GM20000 (cell line): ENCODE data around the gene MINK1.

Experiments
- DNase-seq: peaks from one replicate; pipeline ENCODE4 v3.0.0; 2012; ENCODE audit warnings: low spot score
- CTCF ChIP-seq: IDR thresholded peaks from 2 replicates; pipeline ENCODE4 v1.5.1; 2012; ENCODE audit warnings: mild to moderate bottlenecking, control low read depth; ENCODE audit errors: extremely low read depth, missing control alignments

The MINK1 gene

GRCh38 chr17:4937553-4937952, 104.4 kb downstream of the MINK1 start:
- no peak for TF ChIP-seq CTCF

DNA sequence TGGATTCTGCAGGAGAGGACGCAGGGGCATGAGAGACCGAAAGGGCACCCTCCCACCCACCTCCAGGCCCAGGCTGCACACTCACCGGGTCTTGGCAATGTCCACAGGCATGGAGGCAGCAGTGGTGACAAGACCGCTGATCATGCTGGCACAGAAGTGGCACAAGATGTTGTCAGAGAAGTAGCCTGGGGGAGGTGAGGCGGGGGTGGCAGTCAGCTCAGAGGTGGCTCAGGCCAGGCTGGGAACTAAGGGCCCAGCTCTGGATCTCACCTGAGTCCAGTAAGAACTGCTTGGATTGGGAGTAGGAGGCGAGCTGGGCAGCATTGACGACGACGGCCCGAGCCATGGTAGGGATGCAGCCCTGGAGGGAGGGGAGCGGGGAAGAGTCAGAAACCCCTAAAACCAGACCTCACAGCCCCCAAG, 104.9 kb downstream of the MINK1 start:
- no peak for TF ChIP-seq CTCF
- DNase-seq: no peak

More at GRCh38 chr17:4937553-4937952, 104.4 kb downstream of the MINK1 start:
- DNase-seq: no peak

GRCh38 chr17:4938688-4939545, 105.8 kb downstream of the MINK1 start:
- no peak for DNase-seq

GRCh38 chr17:4939546-4939795, 106.3 kb downstream of the MINK1 start:
- no peak for DNase-seq
- no peak for TF ChIP-seq CTCF

More at GRCh38 chr17:4938688-4939545, 105.8 kb downstream of the MINK1 start:
- no peak for TF ChIP-seq CTCF

DNA sequence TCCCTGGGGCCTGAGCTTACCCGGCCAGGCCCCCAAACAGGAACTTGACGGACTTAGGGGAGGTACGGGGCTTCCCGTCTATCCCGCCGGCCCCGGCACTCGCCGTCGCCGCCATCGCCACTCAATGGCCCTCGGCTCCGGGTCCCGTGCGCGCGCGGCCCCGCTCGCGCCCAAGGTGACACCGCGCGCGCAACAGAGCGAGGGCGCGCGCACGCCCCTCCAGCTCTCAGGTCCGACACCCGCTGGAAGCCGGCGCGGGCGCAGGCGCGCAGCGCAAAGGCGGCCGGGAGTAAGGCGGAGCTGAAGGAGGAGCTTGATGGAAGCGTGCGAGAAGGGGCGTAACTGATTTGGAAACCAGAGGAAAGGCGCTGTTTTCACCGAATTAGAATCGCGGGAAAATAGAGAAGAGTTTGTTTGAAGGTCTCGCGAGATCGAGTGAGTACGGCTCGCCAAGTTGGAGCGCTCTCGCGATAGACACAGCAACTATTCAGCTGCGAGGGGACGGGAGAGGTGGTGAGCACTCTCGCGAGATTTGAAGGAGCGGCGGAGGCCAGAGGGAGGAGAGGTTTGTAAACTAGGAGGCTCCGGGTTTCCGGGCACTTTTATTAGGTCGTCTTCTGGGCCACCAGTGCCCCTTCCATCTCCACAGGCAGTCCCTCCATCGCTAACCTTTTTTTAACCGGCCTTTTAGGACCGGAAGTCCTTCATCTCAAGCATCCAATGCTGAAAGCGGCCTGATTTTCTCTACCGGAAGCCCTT, 106.8 kb downstream of the MINK1 start, which contains the start of the genes RNF167 and SLC25A11:
Gene RNF167 (plus strand): TSS at position 473 of the 759 bp plus-strand sequence. CDS start 642 bp downstream, outside the sequence.
Gene SLC25A11 (minus strand): TSS at position 251 of the 759 bp plus-strand sequence. CDS start 136 bp downstream, at position 115.
- DNase-seq: peak; percentile 98
- TF ChIP-seq CTCF: no peak

- no peak for TF ChIP-seq CTCF
- DNase-seq: no peak
Observed at GRCh38 chr17:4940555-4941318, 107.6 kb downstream of the MINK1 start.

DNA sequence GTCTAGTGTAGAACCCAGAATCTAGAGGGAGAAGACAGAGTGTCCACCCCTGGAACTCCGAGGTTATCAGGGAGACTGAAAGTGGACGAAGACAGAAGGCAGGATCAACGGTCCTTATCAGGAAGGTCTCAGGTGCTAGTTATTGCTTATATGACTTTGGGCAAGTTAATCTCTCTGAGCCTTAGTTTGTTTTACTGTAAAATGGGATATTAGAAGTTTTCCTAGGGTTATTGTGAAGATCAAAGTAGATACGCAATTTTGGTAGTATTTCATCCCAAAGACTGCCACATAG, 108.1 kb downstream of the MINK1 start:
- no peak for DNase-seq
- TF ChIP-seq CTCF: no peak
